C4-2B (cell line): ENCODE data around the gene WDR83.

ENCODE experiments used
- ZFX ChIP-seq: fragments of 450-650 bp; IDR thresholded peaks from 2 replicates; pipeline ENCODE4 v1.6.1; 2017
- TF ChIP-seq, protein P1 (sequence below): fragments of 450-650 bp; conservative IDR thresholded peaks from 2 replicates; pipeline ENCODE4 v1.5.1; 2017; ENCODE audit warnings: mild to moderate bottlenecking

GRCh38 chr19:12701596-12702282, 35.1 kb downstream of the WDR83 start:
- TF ChIP-seq, protein P1, sequence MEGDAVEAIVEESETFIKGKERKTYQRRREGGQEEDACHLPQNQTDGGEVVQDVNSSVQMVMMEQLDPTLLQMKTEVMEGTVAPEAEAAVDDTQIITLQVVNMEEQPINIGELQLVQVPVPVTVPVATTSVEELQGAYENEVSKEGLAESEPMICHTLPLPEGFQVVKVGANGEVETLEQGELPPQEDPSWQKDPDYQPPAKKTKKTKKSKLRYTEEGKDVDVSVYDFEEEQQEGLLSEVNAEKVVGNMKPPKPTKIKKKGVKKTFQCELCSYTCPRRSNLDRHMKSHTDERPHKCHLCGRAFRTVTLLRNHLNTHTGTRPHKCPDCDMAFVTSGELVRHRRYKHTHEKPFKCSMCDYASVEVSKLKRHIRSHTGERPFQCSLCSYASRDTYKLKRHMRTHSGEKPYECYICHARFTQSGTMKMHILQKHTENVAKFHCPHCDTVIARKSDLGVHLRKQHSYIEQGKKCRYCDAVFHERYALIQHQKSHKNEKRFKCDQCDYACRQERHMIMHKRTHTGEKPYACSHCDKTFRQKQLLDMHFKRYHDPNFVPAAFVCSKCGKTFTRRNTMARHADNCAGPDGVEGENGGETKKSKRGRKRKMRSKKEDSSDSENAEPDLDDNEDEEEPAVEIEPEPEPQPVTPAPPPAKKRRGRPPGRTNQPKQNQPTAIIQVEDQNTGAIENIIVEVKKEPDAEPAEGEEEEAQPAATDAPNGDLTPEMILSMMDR = no peak
- no peak for TF ChIP-seq ZFX
